ENCODE measurements around the gene LAMA5.

The LAMA5 gene

GRCh38 chr20:62277253-62277652 lies 89.9 kb downstream of the LAMA5 start:
- no peak for DNase-seq

GRCh38 chr20:62276439-62276838 lies 90.7 kb downstream of the LAMA5 start:
- no peak for DNase-seq

DNA sequence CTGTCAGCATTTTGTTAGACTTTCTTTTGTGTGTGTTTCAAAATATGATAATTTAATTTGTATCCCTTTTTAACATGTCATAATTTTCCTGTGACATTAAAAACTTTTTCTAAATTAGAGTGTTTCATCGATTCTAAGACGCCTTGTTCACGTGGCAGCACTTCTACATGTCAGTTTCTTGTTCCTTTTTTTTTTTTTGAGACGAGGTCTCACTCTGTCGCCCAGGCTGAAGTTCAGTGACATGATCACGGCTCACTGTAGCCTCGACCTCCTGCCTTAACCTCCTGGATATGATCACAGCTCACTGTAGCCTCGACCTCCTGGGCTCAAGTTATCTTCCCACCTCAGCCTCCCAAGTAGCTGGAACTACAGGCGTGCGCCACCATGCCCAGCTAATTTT lies 91.9 kb downstream of the LAMA5 start:
- no peak for DNase-seq

DNA sequence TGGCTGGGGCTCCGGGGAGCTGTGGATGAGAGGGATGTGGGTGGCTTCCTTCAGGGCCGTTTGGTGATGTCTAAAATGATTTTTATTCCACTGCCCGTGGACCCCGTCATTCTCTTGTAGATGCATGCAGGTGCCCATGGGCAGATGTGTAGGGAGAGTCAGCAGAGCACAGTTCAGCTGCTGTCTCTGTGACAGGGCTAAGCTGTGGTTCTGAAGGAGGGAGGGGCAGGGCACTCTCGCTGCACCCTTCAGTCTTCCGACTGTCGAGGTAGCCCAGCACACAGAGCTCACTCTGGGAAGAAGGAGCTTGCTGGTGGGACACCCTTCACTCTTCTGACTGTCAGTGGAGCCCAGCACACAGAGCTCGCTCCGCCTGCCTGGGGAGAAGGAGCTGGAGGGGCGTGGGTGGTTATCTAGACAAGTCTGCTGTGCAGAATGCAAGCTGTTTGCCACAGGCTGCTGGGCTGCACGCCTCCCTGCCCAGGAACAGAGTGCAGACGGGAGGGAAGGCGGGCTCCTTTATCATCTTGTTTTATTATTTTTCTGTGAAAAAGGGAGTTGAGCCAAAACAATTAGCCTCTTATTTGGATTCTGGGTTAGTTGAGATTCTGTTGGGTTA lies 92.7 kb downstream of the LAMA5 start:
- no peak for DNase-seq

DNA sequence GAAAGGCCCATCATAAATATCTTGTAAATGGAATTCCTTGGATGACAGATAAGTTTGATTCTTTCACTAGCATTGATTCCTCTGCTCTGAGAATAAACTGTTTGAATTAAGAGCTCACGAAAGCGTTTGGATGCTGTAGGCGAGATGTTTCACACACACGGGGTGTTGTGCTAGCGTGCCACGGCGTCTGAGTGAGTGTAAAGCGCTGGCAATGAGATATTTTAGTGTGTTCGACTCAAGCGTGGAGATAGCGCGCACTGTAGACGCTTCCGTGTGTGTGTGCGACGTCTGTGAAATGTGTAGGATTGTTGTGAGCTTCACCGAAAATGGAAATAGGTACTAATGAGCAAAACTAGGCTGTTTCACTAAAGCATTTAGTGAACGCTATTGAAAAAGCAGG lies 93.7 kb downstream of the LAMA5 start:
- DNase-seq, result no peak

DNA sequence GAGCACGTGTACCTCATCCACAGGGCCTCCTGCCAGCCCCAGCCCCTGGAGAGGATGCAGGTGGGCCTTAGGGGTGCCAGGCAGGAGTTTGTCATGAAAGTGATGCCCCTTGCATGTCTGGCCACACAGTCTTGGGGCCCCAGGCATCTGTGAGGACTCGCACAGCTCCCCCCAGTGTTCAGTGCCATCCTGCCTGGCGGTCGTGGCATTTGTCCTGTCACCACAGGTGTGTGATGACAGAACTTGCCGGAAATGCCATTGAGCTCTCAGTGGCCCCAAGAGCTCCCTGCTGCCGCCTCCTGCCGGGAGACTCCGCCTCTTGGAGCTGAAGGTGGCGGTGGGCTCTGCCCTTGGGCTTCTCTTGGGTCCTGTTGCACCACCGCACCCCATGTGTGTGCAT lies 94.9 kb downstream of the LAMA5 start:
- DNase-seq, result no peak

DNA sequence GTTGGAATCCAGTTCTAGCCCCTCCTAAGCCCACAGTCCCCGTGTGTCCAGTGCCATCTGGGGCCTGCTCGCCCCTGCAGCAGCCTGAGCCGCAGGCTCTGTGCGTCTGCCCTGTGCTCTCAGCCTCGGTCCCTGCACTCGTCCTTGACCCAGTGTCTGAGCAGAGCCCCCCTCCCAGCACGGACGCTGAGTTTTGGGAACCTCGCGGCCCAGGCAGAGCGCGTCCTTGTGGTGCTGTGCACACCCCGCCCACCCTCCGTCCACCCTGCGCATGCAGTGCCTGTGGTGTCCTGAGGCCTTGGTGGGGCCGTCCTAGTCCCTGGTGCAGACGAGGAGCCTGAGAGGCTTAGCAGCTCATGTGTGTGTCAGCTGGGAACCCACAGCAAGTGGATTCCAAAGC lies 97.2 kb downstream of the LAMA5 start:
- no peak for DNase-seq

DNA sequence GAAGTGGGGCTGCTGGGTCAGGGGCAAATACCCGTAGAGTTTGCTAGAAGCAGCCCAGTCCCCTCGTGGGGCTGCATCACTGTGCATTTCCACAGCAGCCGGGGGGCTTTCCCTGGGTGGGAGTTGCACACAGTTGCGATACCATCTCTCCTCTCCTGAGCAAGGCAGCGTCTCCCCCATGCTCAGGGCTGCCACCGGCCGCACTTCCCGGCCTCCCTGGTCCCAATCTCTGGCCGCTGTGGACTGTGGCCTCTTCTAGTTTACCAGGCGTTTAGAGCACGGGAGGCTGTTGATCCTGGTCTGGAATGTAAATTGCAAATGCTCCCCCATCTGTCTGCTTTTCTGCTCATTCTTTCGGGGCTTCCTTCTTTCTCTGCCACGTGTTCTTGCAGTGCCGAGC lies 97.7 kb downstream of the LAMA5 start:
- no peak for DNase-seq

- DNase-seq, result no peak
Measured at GRCh38 chr20:62268228-62268900, 98.7 kb downstream of the LAMA5 start.

DNA sequence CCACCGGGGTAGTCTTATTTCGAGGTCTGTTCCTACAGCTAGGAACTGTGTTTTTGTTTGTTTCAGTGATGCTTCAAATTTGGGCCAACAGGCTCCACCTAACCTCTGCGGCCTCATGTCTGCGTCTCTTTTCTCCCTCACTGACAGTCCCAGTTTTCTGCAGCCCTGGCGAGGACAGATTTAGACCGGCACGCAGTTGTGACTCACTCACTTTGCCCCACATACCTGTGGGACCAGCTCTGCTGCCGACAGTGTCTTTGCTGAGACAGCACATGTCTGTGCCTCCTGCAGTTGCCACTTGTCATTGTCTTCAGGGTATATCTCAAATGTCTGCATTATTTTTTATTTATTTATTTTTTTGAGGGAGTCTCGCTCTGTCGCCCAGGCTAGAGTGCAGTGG lies 99.6 kb downstream of the LAMA5 start:
- no peak for DNase-seq

DNA sequence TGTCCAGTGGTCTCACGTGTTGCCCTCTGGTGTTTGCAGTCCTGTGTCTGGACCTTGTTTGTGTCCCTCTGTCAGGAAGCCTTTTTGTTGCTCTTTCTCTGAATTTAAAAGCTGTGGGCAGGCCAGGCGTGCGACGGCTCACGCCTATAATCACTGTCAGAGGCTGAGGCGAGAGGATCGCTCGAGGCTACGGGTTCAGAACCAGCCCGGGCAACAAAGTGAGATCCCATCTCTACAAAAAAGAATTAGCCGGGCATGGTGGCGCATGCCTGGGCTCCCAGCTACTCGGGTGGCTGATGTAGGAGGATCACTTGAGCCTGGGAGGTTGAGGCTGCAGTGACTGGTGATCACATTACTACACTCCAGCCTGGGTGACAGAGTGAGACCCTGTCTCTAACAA lies 100.3 kb downstream of the LAMA5 start:
- DNase-seq, result no peak

- DNase-seq, result no peak
Measured at GRCh38 chr20:62266340-62266739, 100.8 kb downstream of the LAMA5 start.

DNA sequence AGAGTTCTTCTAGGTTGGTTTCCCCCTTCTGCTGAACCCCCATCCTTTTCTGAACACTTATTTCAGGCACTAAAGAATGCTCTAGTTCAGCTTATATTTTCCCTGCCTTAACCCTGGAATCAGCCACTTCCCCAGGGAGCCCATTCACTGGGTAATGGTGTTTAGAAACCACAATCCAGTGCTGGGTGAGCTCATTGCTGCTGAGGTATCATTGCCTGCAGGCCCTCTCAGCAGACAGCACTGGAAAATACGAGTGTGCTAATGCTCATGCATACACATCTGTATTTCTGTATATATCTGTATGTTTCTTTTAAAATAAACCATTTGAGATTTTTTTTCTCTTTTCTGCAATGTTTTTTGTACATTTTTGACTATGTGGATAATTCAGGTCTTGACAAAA lies 101.7 kb downstream of the LAMA5 start:
- no peak for DNase-seq

DNA sequence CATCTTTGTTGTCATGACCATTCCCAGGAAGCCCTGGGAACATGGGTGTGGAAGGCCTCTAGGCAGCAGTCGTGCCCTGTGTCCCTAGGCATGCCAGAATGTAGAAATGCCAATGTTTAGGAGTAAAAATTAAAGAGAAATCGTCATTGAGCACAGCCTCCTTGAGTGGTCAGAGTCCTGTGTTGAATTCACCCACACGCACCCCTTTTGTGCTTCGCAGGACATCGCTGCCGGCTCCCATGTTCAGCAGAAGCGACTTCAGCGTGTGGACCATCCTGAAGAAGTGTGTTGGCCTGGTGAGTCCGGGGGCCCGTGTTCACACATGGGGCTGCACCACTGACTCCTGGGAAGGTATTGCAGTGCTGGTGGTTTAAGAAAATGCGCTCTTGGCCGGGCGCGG lies 103.7 kb downstream of the LAMA5 start:
- DNase-seq, result no peak

GRCh38 chr20:62262064-62262463 lies 105.0 kb downstream of the LAMA5 start:
- DNase-seq, result no peak

DNA sequence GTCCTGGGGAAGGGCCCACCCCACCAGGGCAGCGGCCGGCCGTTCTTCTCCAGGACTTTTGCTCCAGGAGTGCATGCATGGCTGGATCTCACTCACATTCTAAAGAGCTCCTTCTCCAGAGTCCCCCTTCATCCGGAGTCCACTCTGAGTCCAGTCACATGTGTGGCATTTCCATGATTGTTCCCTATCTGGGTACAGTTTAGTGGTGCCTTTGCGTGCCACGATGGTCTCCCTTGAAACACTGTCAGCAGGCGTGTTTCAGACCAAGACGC lies 107.9 kb downstream of the LAMA5 start:
- no peak for DNase-seq
